Fibroblast of lung (primary cell): ENCODE data around the gene SLC39A12. TPM values are rescaled to one million over a fixed set of nuclear protein-coding genes. Genes with fewer than 3 reads are reported as not detected.
"Not testable (repeated sequence)": the region's sequence is repeated elsewhere in the genome, so short reads cannot be mapped to it uniquely, and the experiment has no call there.

Source experiments
- DNase-seq, 2 donors: peaks; one replicate each; pipeline versions ENCODE4 v3.0.0 to v3.0.0-alpha.2; 2010; ENCODE audit warnings: low read depth in 2 of 2
- H2AFZ ChIP-seq: 2 replicates; pipeline ENCODE4 v1.5.1; 2012; ENCODE audit warnings: low read length, control low read depth, inconsistent platforms
- H3K27ac ChIP-seq: 2 replicates; pipeline ENCODE4 v1.5.1; 2011; ENCODE audit warnings: low read length, control low read depth; ENCODE audit not compliant: insufficient read depth
- H3K27me3 ChIP-seq: 2 replicates; pipeline ENCODE4 v1.5.1; 2011; ENCODE audit warnings: mild to moderate bottlenecking, low read length; ENCODE audit not compliant: control insufficient read depth, insufficient read depth
- H3K36me3 ChIP-seq: 2 replicates; pipeline ENCODE4 v1.5.1; 2011; ENCODE audit warnings: low read length; ENCODE audit not compliant: control insufficient read depth, insufficient read depth
- H3K4me1 ChIP-seq: 2 replicates; pipeline ENCODE4 v1.5.1; 2011; ENCODE audit warnings: low read length; ENCODE audit not compliant: control insufficient read depth, insufficient read depth; ENCODE audit errors: extremely low read depth
- H3K4me2 ChIP-seq: 2 replicates; pipeline ENCODE4 v1.5.1; 2011; ENCODE audit warnings: low read length, control low read depth; ENCODE audit not compliant: insufficient read depth; ENCODE audit errors: extremely low read depth
- H3K4me3 ChIP-seq, 4 experiments: fragments of 200-600 bp in 1 of 4; sonication (generic) in 1 of 4; replicated peaks in 1 of 4; 2 replicates each; pipeline ENCODE4 v1.5.1; 2011 to 2016; ENCODE audit warnings: low read length in 4 of 4, low read depth in 3 of 4, mild to moderate bottlenecking in 3 of 4, control low read depth in 2 of 4, inconsistent platforms in 1 of 4, mixed read lengths in 1 of 4; ENCODE audit not compliant: insufficient read depth in 1 of 4; ENCODE audit errors: control extremely low read depth in 1 of 4
- H3K79me2 ChIP-seq: 2 replicates; pipeline ENCODE4 v1.5.1; 2012; ENCODE audit warnings: mild to moderate bottlenecking, low read length, inconsistent platforms; ENCODE audit not compliant: control insufficient read depth, insufficient read depth
- H3K9ac ChIP-seq: 2 replicates; pipeline ENCODE4 v1.5.1; 2011; ENCODE audit warnings: mild to moderate bottlenecking, low read length, control low read depth; ENCODE audit not compliant: insufficient read depth
- H3K9me3 ChIP-seq: 2 replicates; pipeline ENCODE4 v1.5.1; 2012; ENCODE audit warnings: low read depth, low read length; ENCODE audit not compliant: control insufficient read depth, insufficient read depth
- H4K20me1 ChIP-seq: 2 replicates; pipeline ENCODE4 v1.5.1; 2011; ENCODE audit warnings: low read length; ENCODE audit not compliant: control insufficient read depth, insufficient read depth; ENCODE audit errors: extremely low read depth
- EZH2 ChIP-seq: IDR thresholded peaks from 2 replicates; pipeline ENCODE4 v1.5.1; 2012; ENCODE audit warnings: low read length, control low read depth, mild to moderate bottlenecking; ENCODE audit errors: missing control alignments
- polyA plus RNA-seq, 2 donors: library from polyadenylated mRNA; depleted of rRNA in 1 of 2; stranded (reverse) in 1 of 2; unstranded in 1 of 2; fragments of >200 nt; gene quantifications; 2 replicates each; pipeline ENCODE4 v1.2.1, GENCODE V29; 2011 to 2012; ENCODE audit warnings: missing spikeins in 1 of 2
- total RNA-seq: library from RNA; depleted of rRNA; stranded (reverse); fragments of >200 nt; gene quantifications from 2 replicates; pipeline ENCODE4 v1.2.1, GENCODE V29; 2014
- TF ChIP-seq, protein P1 (sequence below), 2 donors: IDR thresholded peaks in 1 of 2; conservative IDR thresholded peaks in 1 of 2; 1 replicate in 1 of 2; 2 replicates in 1 of 2; pipeline ENCODE4 v1.5.1; 2011 to 2012; ENCODE audit warnings: low read length in 2 of 2, control low read depth in 1 of 2, inconsistent platforms in 1 of 2, low read depth in 1 of 2, mild to moderate bottlenecking in 1 of 2

The SLC39A12 gene
- total and polyA plus RNA-seq, 2 donors (not counting 1 experiment from before 2014, with no cell fraction given) = not detected

DNA sequence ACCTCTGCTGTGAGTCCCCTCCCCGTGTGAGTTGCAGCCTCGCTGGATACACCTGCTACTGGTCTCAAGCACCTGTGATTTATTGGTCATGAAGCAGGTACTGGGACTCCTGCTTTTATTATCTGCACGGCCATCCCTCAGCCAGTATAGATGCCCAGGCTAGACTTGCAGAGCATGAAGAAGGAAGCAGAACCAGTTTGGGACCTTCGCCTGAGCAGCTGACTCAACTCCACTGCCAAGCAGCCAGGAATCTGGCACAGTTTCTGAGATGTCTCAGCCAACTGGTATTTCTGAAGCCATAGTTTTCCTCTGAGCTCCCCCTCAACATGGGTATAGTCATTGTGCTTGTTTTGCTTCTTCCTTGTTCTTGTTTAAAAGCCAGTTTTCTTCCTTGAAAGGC, 28.0 kb upstream of the SLC39A12 start:
- peak; percentile 89 to 96 for DNase-seq
- peaks cover 7% of the 10 kb centered on the region for H3K4me1 ChIP-seq
- H3K36me3 ChIP-seq = no peaks in the 10 kb centered on the region
- no peaks in the 10 kb centered on the region for H3K27me3 ChIP-seq
- no peak overlapping the region for H3K9ac ChIP-seq
- peak overlapping the region; percentile 51 for H3K4me2 ChIP-seq
- TF ChIP-seq, protein P1, sequence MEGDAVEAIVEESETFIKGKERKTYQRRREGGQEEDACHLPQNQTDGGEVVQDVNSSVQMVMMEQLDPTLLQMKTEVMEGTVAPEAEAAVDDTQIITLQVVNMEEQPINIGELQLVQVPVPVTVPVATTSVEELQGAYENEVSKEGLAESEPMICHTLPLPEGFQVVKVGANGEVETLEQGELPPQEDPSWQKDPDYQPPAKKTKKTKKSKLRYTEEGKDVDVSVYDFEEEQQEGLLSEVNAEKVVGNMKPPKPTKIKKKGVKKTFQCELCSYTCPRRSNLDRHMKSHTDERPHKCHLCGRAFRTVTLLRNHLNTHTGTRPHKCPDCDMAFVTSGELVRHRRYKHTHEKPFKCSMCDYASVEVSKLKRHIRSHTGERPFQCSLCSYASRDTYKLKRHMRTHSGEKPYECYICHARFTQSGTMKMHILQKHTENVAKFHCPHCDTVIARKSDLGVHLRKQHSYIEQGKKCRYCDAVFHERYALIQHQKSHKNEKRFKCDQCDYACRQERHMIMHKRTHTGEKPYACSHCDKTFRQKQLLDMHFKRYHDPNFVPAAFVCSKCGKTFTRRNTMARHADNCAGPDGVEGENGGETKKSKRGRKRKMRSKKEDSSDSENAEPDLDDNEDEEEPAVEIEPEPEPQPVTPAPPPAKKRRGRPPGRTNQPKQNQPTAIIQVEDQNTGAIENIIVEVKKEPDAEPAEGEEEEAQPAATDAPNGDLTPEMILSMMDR (conservative IDR thresholded peaks at IDR 0.05 in 1 of 2, IDR thresholded peaks at IDR 0.05 in 1 of 2; ENCODE audit: low read depth in 1 of 2, low read length in 2 of 2) = no peak
- TF ChIP-seq EZH2 = no peak
- peak overlapping the region; percentile 70 for H2AFZ ChIP-seq
- no peak overlapping the region for H3K4me3 ChIP-seq
- H3K79me2 ChIP-seq = no peaks in the 10 kb centered on the region
- no peaks in the 10 kb centered on the region for H3K9me3 ChIP-seq
- peak overlapping the region; percentile 68 for H3K27ac ChIP-seq
- no peaks in the 10 kb centered on the region for H4K20me1 ChIP-seq

DNA sequence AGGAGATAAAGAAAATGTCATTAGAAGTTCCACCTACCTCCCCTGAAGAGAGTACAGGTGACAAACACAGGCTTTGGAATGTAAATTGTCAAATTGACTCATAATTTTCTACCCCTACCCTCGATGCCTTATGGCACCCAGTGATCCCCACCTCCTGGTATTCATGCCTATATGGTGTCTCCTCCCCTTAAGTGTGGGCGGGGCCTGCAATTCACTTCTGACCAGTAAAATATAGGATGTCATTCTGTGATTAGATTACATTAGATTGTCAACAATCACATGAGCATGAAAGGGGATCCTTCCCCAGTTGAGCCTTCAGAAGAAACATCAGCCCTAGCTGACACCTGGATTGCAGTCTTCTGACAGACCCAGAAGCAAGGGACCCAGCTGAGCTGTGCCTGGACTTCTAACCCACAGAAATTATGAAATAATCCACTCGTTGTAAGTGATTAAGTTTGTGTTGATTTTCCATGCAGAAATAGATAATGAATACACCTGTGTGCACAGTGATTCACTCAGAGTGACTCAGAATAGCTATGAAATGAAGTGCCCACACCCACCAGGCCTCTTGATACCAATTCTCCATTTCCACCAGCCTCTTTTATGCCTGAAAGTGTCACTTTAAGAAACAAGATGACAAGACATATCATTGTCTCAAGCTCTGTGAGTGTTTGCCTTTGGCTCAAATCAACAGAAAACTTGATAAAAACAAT, 8.5 kb upstream of the SLC39A12 start:
- TF ChIP-seq, protein P1 (conservative IDR thresholded peaks at IDR 0.05 in 1 of 2, IDR thresholded peaks at IDR 0.05 in 1 of 2; ENCODE audit: low read depth in 1 of 2, low read length in 2 of 2) = no peak
- no peak for TF ChIP-seq EZH2
- no peaks in the 10 kb centered on the region for H3K79me2 ChIP-seq
- no peak overlapping the region for H3K9ac ChIP-seq
- H4K20me1 ChIP-seq = no peaks in the 10 kb centered on the region
- H3K4me2 ChIP-seq = no peak overlapping the region
- no peaks in the 10 kb centered on the region for H3K4me1 ChIP-seq
- H3K4me3 ChIP-seq = no peak overlapping the region
- no peak for DNase-seq
- H3K27ac ChIP-seq = no peak overlapping the region
- H2AFZ ChIP-seq = no peak overlapping the region
- H3K36me3 ChIP-seq = no peaks in the 10 kb centered on the region
- no peaks in the 10 kb centered on the region for H3K27me3 ChIP-seq
- no peaks in the 10 kb centered on the region for H3K9me3 ChIP-seq

DNA sequence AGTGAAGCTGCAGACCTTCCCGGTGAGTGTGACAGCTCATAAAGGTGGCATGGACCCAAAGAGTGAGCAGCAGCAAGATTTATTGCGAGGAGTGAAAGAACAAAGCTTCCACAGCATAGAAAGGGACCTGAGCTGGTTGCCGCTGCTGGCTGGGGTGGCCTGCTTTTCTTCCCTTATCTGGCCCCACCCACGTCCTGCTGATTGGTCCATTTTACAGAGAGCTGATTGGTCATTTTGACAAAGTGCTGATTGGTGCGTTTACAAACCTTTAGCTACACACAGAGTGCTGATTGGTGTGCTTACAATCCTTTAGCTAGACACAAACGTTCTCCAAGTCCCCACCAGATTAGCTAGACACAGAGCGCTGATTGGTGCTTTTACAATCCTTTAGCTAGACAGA, 1.4 kb upstream of the SLC39A12 start:
- not testable (repeated sequence) for H3K9ac ChIP-seq

More for the DNA sequence above, 1.4 kb upstream of the SLC39A12 start:
- H3K27ac ChIP-seq, H3K36me3 ChIP-seq, H3K79me2 ChIP-seq, H4K20me1 ChIP-seq, H3K4me3 ChIP-seq, H3K4me2 ChIP-seq, H3K27me3 ChIP-seq, H3K4me1 ChIP-seq, DNase-seq, H2AFZ ChIP-seq, H3K9me3 ChIP-seq: not testable (repeated sequence)
